HepG2 (cell line): ENCODE data around the gene PAN2. TPM values are rescaled to one million over a fixed set of nuclear protein-coding genes. Genes with fewer than 3 reads are reported as not detected.
A peak's percentile ranks its signal among the peaks of the same experiment; 100 is the strongest.

ENCODE experiments used
- CTCF ChIP-seq: sonication (generic); formaldehyde crosslinking; IDR thresholded peaks from 2 replicates; pipeline ENCODE4 v1.5.0; 2020; ENCODE audit warnings: mild to moderate bottlenecking, missing genetic modification reagents, moderate library complexity
- E2F5 ChIP-seq: sonication (generic); formaldehyde crosslinking; conservative IDR thresholded peaks from 2 replicates; pipeline ENCODE4 v1.4.0; 2020; ENCODE audit warnings: missing genetic modification reagents
- ELF4 ChIP-seq: sonication (generic); formaldehyde crosslinking; IDR thresholded peaks from 2 replicates; pipeline ENCODE4 v1.5.0; 2020; ENCODE audit warnings: missing genetic modification reagents, mild to moderate bottlenecking, moderate library complexity, borderline replicate concordance
- GZF1 ChIP-seq: sonication (generic); formaldehyde crosslinking; IDR thresholded peaks from 2 replicates; pipeline ENCODE4 v1.5.1; 2020; ENCODE audit warnings: mild to moderate bottlenecking, missing genetic modification reagents
- KLF16 ChIP-seq, 2 experiments: sonication (generic) in 1 of 2; formaldehyde crosslinking in 1 of 2; IDR thresholded peaks; 2 replicates each; pipeline versions ENCODE4 v1.6.1 to v1.8.0; 2016 to 2023; ENCODE audit warnings: missing genetic modification reagents in 2 of 2, missing compliant biosample characterization in 1 of 2
- MTF2 ChIP-seq: sonication (generic); formaldehyde crosslinking; IDR thresholded peaks from 2 replicates; pipeline ENCODE4 v1.5.0; 2020; ENCODE audit warnings: missing genetic modification reagents, borderline replicate concordance
- MYPOP ChIP-seq: sonication (generic); formaldehyde crosslinking; IDR thresholded peaks from 2 replicates; pipeline ENCODE4 v1.8.1; 2023; ENCODE audit warnings: mild to moderate bottlenecking, moderate library complexity, missing genetic modification reagents
- NR2C2 ChIP-seq: sonication (generic); formaldehyde crosslinking; IDR thresholded peaks from 2 replicates; pipeline ENCODE4 v1.4.0; 2020; ENCODE audit warnings: missing genetic modification reagents, mild to moderate bottlenecking, moderate library complexity, borderline replicate concordance
- RBFOX2 ChIP-seq: fragments of 200-400 bp; formaldehyde crosslinking; IDR thresholded peaks from 2 replicates; pipeline ENCODE4 v1.6.1; 2017; ENCODE audit warnings: low read depth, mild to moderate bottlenecking, low read length
- SNAPC4 ChIP-seq: sonication (generic); formaldehyde crosslinking; IDR thresholded peaks from 2 replicates; pipeline ENCODE4 v1.4.0; 2020; ENCODE audit warnings: mild to moderate bottlenecking, missing genetic modification reagents
- TBX2 ChIP-seq: sonication (generic); formaldehyde crosslinking; IDR thresholded peaks from 2 replicates; pipeline ENCODE4 v1.5.0; 2020; ENCODE audit warnings: missing genetic modification reagents, mild to moderate bottlenecking, borderline replicate concordance
- TIGD3 ChIP-seq: sonication (generic); formaldehyde crosslinking; IDR thresholded peaks from 2 replicates; pipeline ENCODE4 v1.5.1; 2020; ENCODE audit warnings: mild to moderate bottlenecking, missing genetic modification reagents, borderline replicate concordance
- ZNF512B ChIP-seq: sonication (generic); formaldehyde crosslinking; IDR thresholded peaks from 2 replicates; pipeline ENCODE4 v1.5.1; 2020; ENCODE audit warnings: missing genetic modification reagents, mild to moderate bottlenecking, borderline replicate concordance
- polyA plus RNA-seq, 8 experiments: library from polyadenylated mRNA; depleted of rRNA in 3 of 8; stranded (reverse) in 7 of 8; unstranded in 1 of 8; fragments of >200 nt; fragmentation: Illumina TruSeq in 4 of 8; extraction: Trizol in 4 of 8; gene quantifications; 2 replicates each; pipeline versions ENCODE4 v1.2.1 to v1.2.3, GENCODE V29; 2011 to 2016; ENCODE audit warnings: low read depth in 4 of 8, missing spikeins in 1 of 8, mixed read lengths in 1 of 8; ENCODE audit not compliant: insufficient read depth in 1 of 8
- total RNA-seq, 5 experiments: library from RNA; depleted of rRNA; stranded (reverse); fragments of >200 nt; fragmentation: Illumina TruSeq; extraction: Trizol; gene quantifications; 2 replicates each; pipeline ENCODE4 v1.2.3, GENCODE V29; 2016; ENCODE audit warnings: low read depth in 1 of 5

The PAN2 gene
- total and polyA plus RNA-seq, 2 of the 13 experiments (the other 11 are each of a cell fraction or from before 2014, with no cell fraction given), result 27.2 to 61.1 TPM

- TF ChIP-seq CTCF (CRISPR knock-in tag) (no peak; the same call in 1 of the 2 replicates), KLF16 (CRISPR knock-in tag; IDR thresholded peaks at IDR 0.05) (peak in 1 of 2 experiments; percentile 69; a peak in 1 of 4 replicates), TIGD3 (CRISPR knock-in tag) (no peak), RBFOX2 (peak; percentile 77), SNAPC4 (peak; percentile 75), TBX2 (CRISPR knock-in tag) (peak; percentile 78), E2F5 (CRISPR knock-in tag) (0 out of 2 replicates have a peak, but pooled peaks have one; percentile 61), NR2C2 (CRISPR knock-in tag) (peak; percentile 92), MTF2 (CRISPR knock-in tag) (no peak), GZF1 (CRISPR knock-in tag) (0 out of 2 replicates have a peak, but pooled peaks have one; percentile 37), ZNF512B (no peak), MYPOP (CRISPR knock-in tag) (peak; percentile 47; the same call in 1 of the 2 replicates), ELF4 (CRISPR knock-in tag) (peak; percentile 91)
Observed at GRCh38 chr12:56333679-56334489, at the start of gene PAN2 (continued).
